Measurements from ENCODE around the gene NOMO2.
"Not testable (repeated sequence)": the region's sequence is repeated elsewhere in the genome, so short reads cannot be mapped to it uniquely, and the experiment has no call there.

NOMO2 gene

DNA sequence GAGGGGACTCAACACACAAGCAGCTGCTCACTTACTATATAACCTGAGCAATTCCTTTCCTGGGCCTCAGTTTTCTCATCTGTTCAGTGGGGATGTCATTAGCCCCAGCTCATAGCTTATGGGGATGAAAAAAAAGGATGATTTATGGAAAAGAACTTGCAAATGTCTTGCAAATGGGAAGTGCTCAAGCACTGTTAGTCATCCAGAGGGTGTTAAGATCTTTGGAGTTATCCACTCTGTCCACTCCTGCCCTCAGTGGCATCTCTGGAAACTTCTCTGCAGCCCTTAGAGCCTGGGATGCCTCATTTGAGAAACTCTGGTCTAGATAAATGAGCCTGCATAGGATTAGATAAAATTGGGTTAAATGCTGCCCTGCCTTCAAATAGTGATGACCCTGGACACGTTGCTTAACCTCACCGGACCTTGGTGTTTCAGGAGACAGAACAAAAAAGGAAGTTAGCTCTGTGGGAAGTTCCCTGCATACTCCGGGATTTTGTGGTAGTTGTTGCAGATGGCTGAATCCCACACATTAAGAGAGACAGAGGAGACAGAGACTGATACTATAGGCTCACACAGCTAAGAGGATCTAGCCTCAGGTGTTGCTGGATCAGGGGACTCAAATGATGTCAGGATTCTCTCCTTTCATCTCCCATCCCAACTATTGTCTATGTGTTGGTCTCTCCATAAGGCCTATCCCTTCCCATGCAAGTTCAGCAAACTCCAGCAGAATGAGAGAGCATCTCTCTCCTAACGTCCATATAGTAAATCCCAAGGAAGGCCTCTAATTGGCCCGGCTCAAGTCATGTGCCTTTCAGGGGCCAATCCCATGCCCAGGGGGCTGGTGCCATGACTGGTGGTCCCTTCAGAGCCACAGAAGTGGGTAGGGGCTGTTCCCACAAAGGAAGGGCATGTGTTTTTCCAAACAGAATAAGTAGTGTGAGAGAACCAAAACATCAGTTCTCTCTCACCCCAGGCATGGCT lies 25.0 kb upstream of the NOMO2 start:
- no CpG with 5 or more reads among the region's 5 CpGs for WGBS (ENCODE audit: insufficient coverage)
- CTCF ChIA-PET; H3K9me3 ChIP-seq (ENCODE audit: control extremely low read depth in 1 of 5, control insufficient read depth in 4 of 5, insufficient read depth in 2 of 5, low read depth in 1 of 5, low read length in 4 of 5); DNase-seq; H3K27ac ChIP-seq (ENCODE audit: insufficient read depth in 1 of 2, low read depth in 1 of 2, low read length in 2 of 2, poor library complexity in 1 of 2, severe bottlenecking in 2 of 2); H3K27me3 ChIP-seq (replicated peaks in 2 of 5; ENCODE audit: control insufficient read depth in 4 of 5, insufficient read depth in 5 of 5, low read length in 4 of 5); POLR2A ChIA-PET; H3K36me3 ChIP-seq (ENCODE audit: control insufficient read depth in 4 of 4, insufficient read depth in 4 of 4, low read length in 3 of 4); H3K4me3 ChIP-seq (ENCODE audit: control insufficient read depth in 1 of 7, extremely low read depth in 1 of 7, insufficient read depth in 4 of 7, low read depth in 2 of 7, low read length in 6 of 7); H3K4me1 ChIP-seq (ENCODE audit: control extremely low read depth in 1 of 4, control insufficient read depth in 4 of 4, insufficient read depth in 4 of 4, low read length in 3 of 4): not testable (repeated sequence)

GRCh38 chr16:18585789-18586188 lies 23.9 kb upstream of the NOMO2 start:
- H3K27me3 ChIP-seq (replicated peaks in 2 of 5; ENCODE audit: control insufficient read depth in 4 of 5, insufficient read depth in 5 of 5, low read length in 4 of 5); H3K36me3 ChIP-seq (ENCODE audit: control insufficient read depth in 4 of 4, insufficient read depth in 4 of 4, low read length in 3 of 4); H3K27ac ChIP-seq (ENCODE audit: insufficient read depth in 1 of 2, low read depth in 1 of 2, low read length in 2 of 2, poor library complexity in 1 of 2, severe bottlenecking in 2 of 2); DNase-seq; H3K4me1 ChIP-seq (ENCODE audit: control extremely low read depth in 1 of 4, control insufficient read depth in 4 of 4, insufficient read depth in 4 of 4, low read length in 3 of 4); H3K4me3 ChIP-seq (ENCODE audit: control insufficient read depth in 1 of 7, extremely low read depth in 1 of 7, insufficient read depth in 4 of 7, low read depth in 2 of 7, low read length in 6 of 7); H3K9me3 ChIP-seq (ENCODE audit: control extremely low read depth in 1 of 5, control insufficient read depth in 4 of 5, insufficient read depth in 2 of 5, low read depth in 1 of 5, low read length in 4 of 5); POLR2A ChIA-PET; CTCF ChIA-PET: not testable (repeated sequence)
- 90% methylated on average over 8 of the region's 10 CpGs for WGBS (ENCODE audit: insufficient coverage)

DNA sequence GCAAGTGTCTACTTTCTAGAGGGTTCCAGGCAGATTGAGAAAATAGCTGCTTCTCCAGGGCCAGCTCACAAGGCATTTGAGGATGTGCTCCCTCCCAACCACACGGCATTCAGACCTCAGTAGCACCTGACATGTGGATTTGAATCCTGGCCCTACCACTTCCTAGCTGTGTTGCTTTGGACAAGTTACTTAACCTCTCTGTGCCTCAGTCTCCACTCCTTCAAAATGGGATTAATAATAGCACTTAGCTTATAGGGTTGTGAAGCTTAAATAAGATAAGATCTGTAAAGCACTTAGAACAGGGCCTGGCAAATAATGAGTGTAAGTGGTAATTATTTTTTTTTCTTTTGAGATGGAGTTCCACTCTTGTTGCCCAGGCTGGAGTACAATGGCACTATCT lies 21.0 kb upstream of the NOMO2 start:
- Histone ChIP-seq H3K4me3 (ENCODE audit: control insufficient read depth in 1 of 7, extremely low read depth in 1 of 7, insufficient read depth in 4 of 7, low read depth in 2 of 7, low read length in 6 of 7) (no peak overlapping the region), H3K27me3 (replicated peaks in 2 of 5; ENCODE audit: control insufficient read depth in 4 of 5, insufficient read depth in 5 of 5, low read length in 4 of 5) (no peaks in the 10 kb centered on the region), H3K27ac (ENCODE audit: insufficient read depth in 1 of 2, low read depth in 1 of 2, low read length in 2 of 2, poor library complexity in 1 of 2, severe bottlenecking in 2 of 2) (no peak overlapping the region), H3K4me1 (ENCODE audit: control extremely low read depth in 1 of 4, control insufficient read depth in 4 of 4, insufficient read depth in 4 of 4, low read length in 3 of 4) (no peaks in the 10 kb centered on the region), H3K9me3 (ENCODE audit: control extremely low read depth in 1 of 5, control insufficient read depth in 4 of 5, insufficient read depth in 2 of 5, low read depth in 1 of 5, low read length in 4 of 5) (no peaks in the 10 kb centered on the region), H3K36me3 (ENCODE audit: control insufficient read depth in 4 of 4, insufficient read depth in 4 of 4, low read length in 3 of 4) (no peaks in the 10 kb centered on the region)
- ChIA-PET POLR2A (no interaction called here), CTCF (no interaction called here)
- DNase-seq: no peak
- WGBS (ENCODE audit: insufficient coverage): 100% methylated on average over 1 of the region's 1 CpG

GRCh38 chr16:18580396-18580795 lies 18.5 kb upstream of the NOMO2 start:
- H3K4me3 ChIP-seq (ENCODE audit: control insufficient read depth in 1 of 7, extremely low read depth in 1 of 7, insufficient read depth in 4 of 7, low read depth in 2 of 7, low read length in 6 of 7); CTCF ChIA-PET; POLR2A ChIA-PET; H3K27ac ChIP-seq (ENCODE audit: insufficient read depth in 1 of 2, low read depth in 1 of 2, low read length in 2 of 2, poor library complexity in 1 of 2, severe bottlenecking in 2 of 2); H3K4me1 ChIP-seq (ENCODE audit: control extremely low read depth in 1 of 4, control insufficient read depth in 4 of 4, insufficient read depth in 4 of 4, low read length in 3 of 4); H3K9me3 ChIP-seq (ENCODE audit: control extremely low read depth in 1 of 5, control insufficient read depth in 4 of 5, insufficient read depth in 2 of 5, low read depth in 1 of 5, low read length in 4 of 5); DNase-seq; H3K36me3 ChIP-seq (ENCODE audit: control insufficient read depth in 4 of 4, insufficient read depth in 4 of 4, low read length in 3 of 4); H3K27me3 ChIP-seq (replicated peaks in 2 of 5; ENCODE audit: control insufficient read depth in 4 of 5, insufficient read depth in 5 of 5, low read length in 4 of 5): not testable (repeated sequence)
- 100% methylated on average over 1 of the region's 5 CpGs for WGBS (ENCODE audit: insufficient coverage)

GRCh38 chr16:18579261-18579660 lies 17.4 kb upstream of the NOMO2 start:
- WGBS (ENCODE audit: insufficient coverage): 100% methylated on average over 1 of the region's 2 CpGs
- H3K9me3 ChIP-seq (ENCODE audit: control extremely low read depth in 1 of 5, control insufficient read depth in 4 of 5, insufficient read depth in 2 of 5, low read depth in 1 of 5, low read length in 4 of 5); H3K36me3 ChIP-seq (ENCODE audit: control insufficient read depth in 4 of 4, insufficient read depth in 4 of 4, low read length in 3 of 4); POLR2A ChIA-PET; H3K27me3 ChIP-seq (replicated peaks in 2 of 5; ENCODE audit: control insufficient read depth in 4 of 5, insufficient read depth in 5 of 5, low read length in 4 of 5); DNase-seq; H3K4me3 ChIP-seq (ENCODE audit: control insufficient read depth in 1 of 7, extremely low read depth in 1 of 7, insufficient read depth in 4 of 7, low read depth in 2 of 7, low read length in 6 of 7); H3K4me1 ChIP-seq (ENCODE audit: control extremely low read depth in 1 of 4, control insufficient read depth in 4 of 4, insufficient read depth in 4 of 4, low read length in 3 of 4); H3K27ac ChIP-seq (ENCODE audit: insufficient read depth in 1 of 2, low read depth in 1 of 2, low read length in 2 of 2, poor library complexity in 1 of 2, severe bottlenecking in 2 of 2); CTCF ChIA-PET: not testable (repeated sequence)

- no CpG with 5 or more reads among the region's 1 CpG for WGBS (ENCODE audit: insufficient coverage)
Observed at GRCh38 chr16:18577942-18578341, 16.0 kb upstream of the NOMO2 start.

GRCh38 chr16:18575945-18576344 lies 14.0 kb upstream of the NOMO2 start:
- H3K4me3 ChIP-seq (ENCODE audit: control insufficient read depth in 1 of 7, extremely low read depth in 1 of 7, insufficient read depth in 4 of 7, low read depth in 2 of 7, low read length in 6 of 7); DNase-seq; H3K9me3 ChIP-seq (ENCODE audit: control extremely low read depth in 1 of 5, control insufficient read depth in 4 of 5, insufficient read depth in 2 of 5, low read depth in 1 of 5, low read length in 4 of 5); H3K4me1 ChIP-seq (ENCODE audit: control extremely low read depth in 1 of 4, control insufficient read depth in 4 of 4, insufficient read depth in 4 of 4, low read length in 3 of 4); H3K27ac ChIP-seq (ENCODE audit: insufficient read depth in 1 of 2, low read depth in 1 of 2, low read length in 2 of 2, poor library complexity in 1 of 2, severe bottlenecking in 2 of 2); H3K27me3 ChIP-seq (replicated peaks in 2 of 5; ENCODE audit: control insufficient read depth in 4 of 5, insufficient read depth in 5 of 5, low read length in 4 of 5); CTCF ChIA-PET; POLR2A ChIA-PET; H3K36me3 ChIP-seq (ENCODE audit: control insufficient read depth in 4 of 4, insufficient read depth in 4 of 4, low read length in 3 of 4): not testable (repeated sequence)
- WGBS (ENCODE audit: insufficient coverage): 100% methylated on average over 1 of the region's 2 CpGs

More at GRCh38 chr16:18577942-18578341, 16.0 kb upstream of the NOMO2 start:
- H3K27ac ChIP-seq (ENCODE audit: insufficient read depth in 1 of 2, low read depth in 1 of 2, low read length in 2 of 2, poor library complexity in 1 of 2, severe bottlenecking in 2 of 2); H3K4me1 ChIP-seq (ENCODE audit: control extremely low read depth in 1 of 4, control insufficient read depth in 4 of 4, insufficient read depth in 4 of 4, low read length in 3 of 4); H3K9me3 ChIP-seq (ENCODE audit: control extremely low read depth in 1 of 5, control insufficient read depth in 4 of 5, insufficient read depth in 2 of 5, low read depth in 1 of 5, low read length in 4 of 5); H3K36me3 ChIP-seq (ENCODE audit: control insufficient read depth in 4 of 4, insufficient read depth in 4 of 4, low read length in 3 of 4); H3K27me3 ChIP-seq (replicated peaks in 2 of 5; ENCODE audit: control insufficient read depth in 4 of 5, insufficient read depth in 5 of 5, low read length in 4 of 5); DNase-seq; POLR2A ChIA-PET; H3K4me3 ChIP-seq (ENCODE audit: control insufficient read depth in 1 of 7, extremely low read depth in 1 of 7, insufficient read depth in 4 of 7, low read depth in 2 of 7, low read length in 6 of 7); CTCF ChIA-PET: not testable (repeated sequence)

All from common myeloid progenitor, CD34-positive (primary cell).